Endothelial cell of umbilical vein (primary cell): ENCODE results near the gene CCSER1. TPM values are rescaled to one million over a fixed set of nuclear protein-coding genes. Genes with fewer than 3 reads are reported as not detected.

Source experiments
- BruUV-seq: library from RNA; stranded (reverse); fragments of 400-500 nt; replicated peaks from 2 replicates; lab custom pipeline; 2021; lab: Mats Ljungman, UMichigan
- CTCF ChIA-PET: fragments of 300-600, 350-600 bp; sonication (Branson Sonifier 250); formaldehyde crosslinking; loops from one replicate; lab custom pipeline; 2021; ENCODE audit warnings: antibody characterized with exemption, inconsistent platforms; lab: Charles Lee
- POLR2A ChIA-PET: fragments of 300-600, 350-600 bp; sonication (Branson Sonifier 250); formaldehyde crosslinking; loops from one replicate; lab custom pipeline; 2021; ENCODE audit warnings: antibody characterized with exemption, inconsistent platforms; lab: Charles Lee
- DNase-seq: peaks from one replicate; pipeline ENCODE4 v3.0.0-alpha.2; 2011; ENCODE audit warnings: low read depth, low spot score
- FAIRE-seq: peaks from 2 replicates; lab custom pipeline; 2011; peaks lifted over from hg19 to GRCh38; lab: Jason Lieb, UNC
- H2AFZ ChIP-seq: 2 replicates; pipeline ENCODE4 v1.6.0; 2012; ENCODE audit warnings: low read depth, low read length, control low read depth, inconsistent platforms
- H3K27ac ChIP-seq: 2 replicates; pipeline ENCODE4 v1.5.1; 2011; ENCODE audit warnings: low read depth, mild to moderate bottlenecking, control low read depth, low read length, moderate library complexity; ENCODE audit not compliant: insufficient read depth
- H3K27me3 ChIP-seq, 2 experiments: 2 replicates each; pipeline versions ENCODE4 v1.6.0 to v1.6.1; 2011; ENCODE audit warnings: low read length in 2 of 2, mixed read lengths in 1 of 2; ENCODE audit not compliant: control insufficient read depth in 2 of 2, insufficient read depth in 2 of 2
- H3K36me3 ChIP-seq, 2 experiments: 2 replicates in 1 of 2; 3 replicates in 1 of 2; pipeline ENCODE4 v1.5.1; 2011; ENCODE audit warnings: low read length in 2 of 2, mild to moderate bottlenecking in 1 of 2, moderate library complexity in 1 of 2; ENCODE audit not compliant: control insufficient read depth in 2 of 2, insufficient read depth in 2 of 2; ENCODE audit errors: extremely low read depth in 1 of 2
- H3K4me1 ChIP-seq: 3 replicates; pipeline ENCODE4 v1.5.1; 2011; ENCODE audit warnings: mild to moderate bottlenecking, low read length; ENCODE audit not compliant: control insufficient read depth, insufficient read depth; ENCODE audit errors: extremely low read depth
- H3K4me2 ChIP-seq: 2 replicates; pipeline ENCODE4 v1.6.1; 2011; ENCODE audit warnings: low read length, control low read depth, mixed read lengths; ENCODE audit not compliant: insufficient read depth
- H3K4me3 ChIP-seq, 3 experiments: fragments of 200-600 bp in 1 of 3; sonication (generic), shearing (Covaris generic) in 1 of 3; replicated peaks in 1 of 3; 2 replicates each; pipeline ENCODE4 v1.5.1; 2011 to 2016; ENCODE audit warnings: control low read depth in 3 of 3, low read length in 3 of 3, mild to moderate bottlenecking in 2 of 3, inconsistent platforms in 1 of 3, low read depth in 1 of 3, moderate library complexity in 1 of 3; ENCODE audit not compliant: insufficient read depth in 1 of 3
- H3K79me2 ChIP-seq: 2 replicates; pipeline ENCODE4 v1.6.0; 2012; ENCODE audit warnings: low read length, inconsistent platforms; ENCODE audit not compliant: control insufficient read depth, insufficient read depth
- H3K9ac ChIP-seq: replicated peaks from 2 replicates; pipeline ENCODE3; 2011; ENCODE audit warnings: low read length, control low read depth; ENCODE audit not compliant: insufficient read depth; ENCODE audit errors: extremely low read depth
- H3K9me1 ChIP-seq: replicated peaks from 3 replicates; pipeline ENCODE4 v1.6.0; 2011; ENCODE audit warnings: mild to moderate bottlenecking, low read length; ENCODE audit not compliant: control insufficient read depth, insufficient read depth; ENCODE audit errors: extremely low read depth
- H3K9me3 ChIP-seq: replicated peaks from 2 replicates; pipeline ENCODE4 v1.5.1; 2012; ENCODE audit warnings: low read length, inconsistent platforms; ENCODE audit not compliant: control insufficient read depth, insufficient read depth
- H4K20me1 ChIP-seq: replicated peaks from 2 replicates; pipeline ENCODE3; 2011; ENCODE audit warnings: mild to moderate bottlenecking, low read length; ENCODE audit not compliant: control insufficient read depth, insufficient read depth; ENCODE audit errors: extremely low read depth
- CTCF ChIP-seq, 2 donors: IDR thresholded peaks; 1 replicate in 1 of 2; 2 replicates in 1 of 2; pipeline ENCODE4 v1.5.1; 2011; ENCODE audit warnings: low read length in 2 of 2, mild to moderate bottlenecking in 2 of 2, moderate library complexity in 2 of 2, control low read depth in 1 of 2, inconsistent platforms in 1 of 2, low read depth in 1 of 2; ENCODE audit not compliant: insufficient read depth in 1 of 2; ENCODE audit errors: extremely low read depth in 1 of 2
- EZH2 ChIP-seq: IDR thresholded peaks from 2 replicates; pipeline ENCODE4 v1.6.1; 2012; ENCODE audit warnings: borderline replicate concordance, low read depth, mild to moderate bottlenecking, moderate library complexity, low read length, inconsistent platforms; ENCODE audit not compliant: severe bottlenecking
- FOS ChIP-seq: IDR thresholded peaks from 2 replicates; pipeline ENCODE4 v1.6.1; 2011; ENCODE audit warnings: mild to moderate bottlenecking, low read length, moderate library complexity, borderline replicate concordance; ENCODE audit not compliant: insufficient read depth
- GATA2 ChIP-seq: IDR thresholded peaks from 2 replicates; pipeline ENCODE4 v1.7.0; 2011; ENCODE audit warnings: low read depth, mild to moderate bottlenecking, moderate library complexity, mixed read lengths, low read length; ENCODE audit not compliant: insufficient read length, insufficient read depth
- JUN ChIP-seq: IDR thresholded peaks from 2 replicates; pipeline ENCODE4 v1.6.1; 2011; ENCODE audit warnings: borderline replicate concordance, low read depth; ENCODE audit not compliant: insufficient read length, insufficient read depth
- MAX ChIP-seq: IDR thresholded peaks from 2 replicates; pipeline ENCODE4 v1.6.1; 2011; ENCODE audit not compliant: insufficient read depth, insufficient read length
- MYC ChIP-seq: IDR thresholded peaks from one replicate; pipeline ENCODE4 v1.6.1; 2011; ENCODE audit warnings: mild to moderate bottlenecking, low read depth, low read length
- POLR2A ChIP-seq: IDR thresholded peaks from 2 replicates; pipeline ENCODE4 v1.6.1; 2012; ENCODE audit warnings: low read depth, mild to moderate bottlenecking, control low read depth, low read length
- POLR2AphosphoS5 ChIP-seq: IDR thresholded peaks from 2 replicates; pipeline ENCODE4 v1.6.1; 2012; ENCODE audit warnings: low read depth, mild to moderate bottlenecking, control low read depth, low read length, moderate library complexity; ENCODE audit not compliant: insufficient read depth
- dilution Hi-C: fragments of 300-500 bp; cut with MboI; formaldehyde crosslinking; loops from one replicate; pipeline ENCODE4 v1.15.0; 2019; ENCODE audit warnings: low sequenced_read_pairs; ENCODE audit not compliant: extremely low pct_ligation_motif_present
- intact Hi-C: fragments of 100-400 bp; cut with micrococcal nuclease; formaldehyde crosslinking; loops from one replicate; pipeline ENCODE4 v1.10.0; 2022
- polyA plus RNA-seq, 4 experiments: library from polyadenylated mRNA; depleted of rRNA in 3 of 4; stranded (reverse) in 3 of 4; unstranded in 1 of 4; fragments of >200 nt; gene quantifications; 2 replicates each; pipeline versions ENCODE4 v1.2.1 to v1.2.3, GENCODE V29; 2011 to 2012; ENCODE audit warnings: missing spikeins in 1 of 4
- total RNA-seq: library from RNA; stranded (reverse); gene quantifications from 2 replicates; pipeline ENCODE4 v1.2.3, GENCODE V29; 2021

The CCSER1 gene
- total and polyA plus RNA-seq, 2 donors (not counting 3 experiments of a cell fraction or from before 2014, with no cell fraction given), result 0.11 to 1.8 TPM

DNA sequence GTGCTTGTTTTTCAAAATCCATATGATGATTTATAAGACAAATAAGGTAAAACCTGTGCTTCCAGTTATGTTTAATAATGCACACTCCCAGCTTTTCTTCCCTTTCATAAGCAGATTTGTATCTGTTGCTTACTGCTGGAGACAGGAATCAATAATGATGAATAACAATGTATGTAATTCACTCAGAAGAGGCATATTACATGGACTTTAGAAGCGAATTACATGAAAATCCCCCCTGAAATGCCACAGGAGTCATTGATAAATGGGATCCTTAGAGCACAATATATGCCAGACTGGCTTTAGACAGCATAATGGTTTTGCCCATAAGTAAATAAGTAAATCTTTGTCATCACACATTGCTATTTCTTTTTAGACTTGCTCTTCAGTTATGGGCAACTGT is 892.3 kb downstream of the CCSER1 start:
- no peaks in the 10 kb centered on the region for H3K4me1 ChIP-seq
- no peak overlapping the region for H3K9ac ChIP-seq
- ChIA-PET POLR2A (no interaction called here), CTCF (no interaction called here)
- no peaks in the 10 kb centered on the region for H3K9me3 ChIP-seq
- H4K20me1 ChIP-seq, result no peaks in the 10 kb centered on the region
- dilution Hi-C loops, result no loop called here
- no peak overlapping the region for H3K4me2 ChIP-seq
- no peak overlapping the region for H3K27ac ChIP-seq
- BruUV-seq, result no TSS peak
- intact Hi-C loops, result no loop called here
- H3K9me1 ChIP-seq, result no peaks in the 10 kb centered on the region
- H3K27me3 ChIP-seq, result no peaks in the 10 kb centered on the region
- no peak for DNase-seq
- H3K79me2 ChIP-seq, result no peaks in the 10 kb centered on the region
- H2AFZ ChIP-seq, result no peak overlapping the region
- H3K36me3 ChIP-seq, result no peaks in the 10 kb centered on the region
- H3K4me3 ChIP-seq, result no peak overlapping the region
- no peak for TF ChIP-seq MYC
- no peak for TF ChIP-seq GATA2
- TF ChIP-seq EZH2, result no peak
- TF ChIP-seq MAX, result no peak
- TF ChIP-seq JUN, result no peak
- no peak for TF ChIP-seq FOS
- no peak for TF ChIP-seq POLR2A
- TF ChIP-seq CTCF (IDR thresholded peaks at IDR 0.05; ENCODE audit: extremely low read depth in 1 of 2, insufficient read depth in 1 of 2, low read depth in 1 of 2, low read length in 2 of 2), result no peak
- TF ChIP-seq POLR2AphosphoS5, result no peak
- FAIRE-seq, result no peak
